ENCODE results near the gene SPATA3. TPM values are rescaled to one million over a fixed set of nuclear protein-coding genes. Genes with fewer than 3 reads are reported as not detected.

Gene SPATA3
- total RNA-seq, 1 donor, result not detected

DNA sequence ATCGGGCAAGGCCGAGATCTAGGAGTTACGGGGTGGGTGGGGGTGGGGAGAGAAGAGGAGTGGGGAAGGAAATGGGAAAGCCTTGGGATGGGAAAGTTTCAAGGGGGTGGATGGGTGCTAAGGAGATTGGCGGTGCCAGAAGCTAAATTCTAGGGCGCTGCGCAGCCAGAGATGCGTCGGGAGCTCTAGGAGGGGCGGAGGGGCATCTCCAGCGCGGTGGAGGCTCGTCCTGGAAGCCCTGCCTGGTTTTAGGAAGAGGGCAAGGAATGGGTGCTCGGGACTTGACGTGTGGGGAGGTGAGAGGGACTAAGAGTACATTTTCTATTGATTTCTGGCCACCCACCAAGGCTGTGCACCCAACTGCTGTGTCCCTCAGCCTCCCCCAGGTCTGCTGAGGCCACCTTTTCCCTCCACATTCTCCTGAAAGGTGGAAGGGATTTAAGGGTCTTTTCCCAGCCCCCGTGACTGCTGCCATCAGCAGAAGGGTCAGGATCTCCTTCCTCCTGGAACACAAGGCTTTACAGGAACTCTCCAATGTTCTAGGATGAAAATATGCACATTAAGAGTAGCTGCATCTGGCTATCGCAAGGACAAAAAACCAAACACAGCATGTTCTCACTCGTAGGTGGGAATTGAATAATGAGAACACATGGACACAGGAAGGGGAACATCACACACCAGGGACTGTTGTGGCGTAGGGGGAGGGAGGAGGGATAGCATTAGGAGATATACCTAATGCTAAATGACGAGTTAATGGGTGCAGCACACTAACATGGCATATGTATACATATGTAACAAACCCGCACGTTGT lies 42.8 kb downstream of the SPATA3 start:
- Histone ChIP-seq H3K9me3 (ENCODE audit: low read depth, low read length) (no peaks in the 10 kb centered on the region), H3K27me3 (ENCODE audit: insufficient read depth, low read length) (peaks cover 60% of the 10 kb centered on the region), H3K4me1 (ENCODE audit: insufficient read depth, low read length) (peaks cover 3% of the 10 kb centered on the region), H3K4me3 (ENCODE audit: low read length) (no peak overlapping the region)

DNA sequence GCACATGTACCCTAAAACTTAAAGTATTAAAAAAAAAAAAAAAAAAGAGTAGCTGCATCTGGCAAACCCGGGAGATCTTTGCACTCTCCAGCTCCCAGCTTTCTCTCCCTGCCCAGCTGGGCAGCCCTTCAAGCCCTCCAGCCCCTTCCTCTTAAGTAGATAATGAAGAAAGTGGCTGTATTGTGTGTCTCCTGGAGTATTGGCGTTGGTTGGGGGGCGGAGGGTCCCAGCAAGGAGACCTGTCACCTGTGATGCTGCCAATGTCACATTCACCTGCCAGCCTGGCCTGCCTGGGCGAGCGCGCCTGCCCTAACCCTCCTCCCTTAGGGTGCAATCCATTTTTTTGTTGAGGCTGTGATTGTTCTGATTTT lies 43.4 kb downstream of the SPATA3 start:
- peaks cover 60% of the 10 kb centered on the region for H3K27me3 ChIP-seq (ENCODE audit: insufficient read depth, low read length)

GRCh38 chr2:231039821-231040364 lies 44.0 kb downstream of the SPATA3 start:
- Histone ChIP-seq H3K4me1 (ENCODE audit: insufficient read depth, low read length) (peaks cover 3% of the 10 kb centered on the region), H3K4me3 (ENCODE audit: low read length) (no peak overlapping the region), H3K27me3 (ENCODE audit: insufficient read depth, low read length) (peaks cover 59% of the 10 kb centered on the region), H3K9me3 (ENCODE audit: low read depth, low read length) (no peaks in the 10 kb centered on the region)

More for the DNA sequence above, 43.4 kb downstream of the SPATA3 start:
- Histone ChIP-seq H3K9me3 (ENCODE audit: low read depth, low read length) (no peaks in the 10 kb centered on the region), H3K4me3 (ENCODE audit: low read length) (no peak overlapping the region), H3K4me1 (ENCODE audit: insufficient read depth, low read length) (peaks cover 3% of the 10 kb centered on the region)

- Histone ChIP-seq H3K9me3 (ENCODE audit: low read depth, low read length) (no peaks in the 10 kb centered on the region), H3K4me3 (ENCODE audit: low read length) (no peak overlapping the region), H3K4me1 (ENCODE audit: insufficient read depth, low read length) (peaks cover 3% of the 10 kb centered on the region), H3K27me3 (ENCODE audit: insufficient read depth, low read length) (peaks cover 47% of the 10 kb centered on the region)
Observed at GRCh38 chr2:231041061-231041689, 45.3 kb downstream of the SPATA3 start.

DNA sequence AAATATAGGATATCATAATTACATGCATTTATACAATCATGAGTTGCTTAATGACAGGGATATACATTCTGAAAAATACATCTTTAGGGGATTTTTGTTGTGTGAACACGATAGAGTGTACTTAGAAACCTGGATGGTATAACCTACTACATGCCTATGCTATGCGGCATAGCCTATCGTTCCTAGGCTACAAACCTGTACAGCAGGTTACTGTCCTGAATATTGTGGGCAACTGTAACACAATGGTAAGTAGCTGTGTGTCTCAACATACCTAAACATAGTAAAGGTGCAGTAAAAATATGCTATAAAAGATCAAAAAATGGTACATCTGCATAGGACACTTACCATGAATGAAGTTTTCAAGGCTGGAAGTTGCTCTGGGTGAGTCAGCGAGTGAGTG lies 47.9 kb downstream of the SPATA3 start:
- Histone ChIP-seq H3K4me3 (ENCODE audit: low read length) (no peak overlapping the region), H3K9me3 (ENCODE audit: low read depth, low read length) (no peaks in the 10 kb centered on the region), H3K4me1 (ENCODE audit: insufficient read depth, low read length) (no peaks in the 10 kb centered on the region), H3K27me3 (ENCODE audit: insufficient read depth, low read length) (peaks cover 37% of the 10 kb centered on the region)

GRCh38 chr2:231046916-231047273 lies 51.0 kb downstream of the SPATA3 start:
- H3K4me1 ChIP-seq (ENCODE audit: insufficient read depth, low read length), result no peaks in the 10 kb centered on the region
- H3K4me3 ChIP-seq (ENCODE audit: low read length), result no peak overlapping the region
- H3K27me3 ChIP-seq (ENCODE audit: insufficient read depth, low read length), result peaks cover 21% of the 10 kb centered on the region
- no peaks in the 10 kb centered on the region for H3K9me3 ChIP-seq (ENCODE audit: low read depth, low read length)

GRCh38 chr2:231047274-231047922 lies 51.5 kb downstream of the SPATA3 start:
- H3K9me3 ChIP-seq (ENCODE audit: low read depth, low read length), result no peaks in the 10 kb centered on the region
- no peak overlapping the region for H3K4me3 ChIP-seq (ENCODE audit: low read length)
- peaks cover 20% of the 10 kb centered on the region for H3K27me3 ChIP-seq (ENCODE audit: insufficient read depth, low read length)
- H3K4me1 ChIP-seq (ENCODE audit: insufficient read depth, low read length), result peaks cover 3% of the 10 kb centered on the region

DNA sequence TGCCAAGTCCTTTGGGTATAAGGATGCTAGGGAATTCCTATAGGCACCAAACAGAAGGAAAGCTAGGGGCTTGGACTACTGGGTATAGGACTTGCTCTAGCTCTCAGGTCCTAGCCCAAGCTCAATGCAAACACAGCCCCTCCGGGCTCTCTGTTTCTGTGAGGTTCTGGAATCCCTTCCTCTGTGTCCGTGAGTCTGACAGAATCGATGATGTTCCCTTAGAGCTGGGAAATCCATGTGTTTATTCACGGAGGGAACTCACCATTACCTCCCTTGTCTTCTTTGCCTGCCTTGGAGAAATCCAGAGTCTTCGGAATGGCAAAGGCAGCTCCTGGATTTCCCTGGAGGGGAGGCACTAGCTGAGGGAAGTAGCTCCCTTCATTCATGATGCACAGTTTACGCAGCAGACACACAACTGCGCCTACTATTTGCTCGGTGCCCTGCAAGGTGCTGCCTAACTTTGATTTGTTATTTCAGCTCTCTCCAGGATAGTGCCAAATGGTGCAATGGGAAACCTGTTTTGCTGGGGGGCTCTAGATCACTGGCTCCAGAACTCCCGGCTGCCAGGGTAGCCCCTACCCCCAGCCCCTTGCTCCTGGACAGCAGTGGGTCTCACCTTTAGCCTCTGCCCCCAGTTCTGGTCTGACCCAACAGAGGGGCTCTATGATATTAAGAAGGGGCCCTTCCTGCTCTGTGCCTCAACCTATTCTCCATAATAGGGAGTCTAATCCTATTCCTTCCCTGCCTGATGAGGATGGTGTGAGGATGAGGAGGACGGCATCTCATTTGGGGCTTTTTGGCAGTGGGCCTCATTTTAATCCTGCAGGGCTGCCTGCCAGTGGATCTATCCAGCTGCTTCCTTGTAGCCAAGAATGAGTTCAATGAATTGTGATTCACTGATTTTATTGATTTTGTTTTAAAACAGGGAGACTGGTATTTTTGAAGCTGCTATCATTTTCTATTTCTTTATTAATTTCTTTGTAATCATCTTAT lies 52.3 kb downstream of the SPATA3 start:
- peaks cover 17% of the 10 kb centered on the region for H3K27me3 ChIP-seq (ENCODE audit: insufficient read depth, low read length)
- no peak overlapping the region for H3K4me3 ChIP-seq (ENCODE audit: low read length)
- H3K4me1 ChIP-seq (ENCODE audit: insufficient read depth, low read length), result peaks cover 11% of the 10 kb centered on the region
- H3K9me3 ChIP-seq (ENCODE audit: low read depth, low read length), result no peaks in the 10 kb centered on the region

DNA sequence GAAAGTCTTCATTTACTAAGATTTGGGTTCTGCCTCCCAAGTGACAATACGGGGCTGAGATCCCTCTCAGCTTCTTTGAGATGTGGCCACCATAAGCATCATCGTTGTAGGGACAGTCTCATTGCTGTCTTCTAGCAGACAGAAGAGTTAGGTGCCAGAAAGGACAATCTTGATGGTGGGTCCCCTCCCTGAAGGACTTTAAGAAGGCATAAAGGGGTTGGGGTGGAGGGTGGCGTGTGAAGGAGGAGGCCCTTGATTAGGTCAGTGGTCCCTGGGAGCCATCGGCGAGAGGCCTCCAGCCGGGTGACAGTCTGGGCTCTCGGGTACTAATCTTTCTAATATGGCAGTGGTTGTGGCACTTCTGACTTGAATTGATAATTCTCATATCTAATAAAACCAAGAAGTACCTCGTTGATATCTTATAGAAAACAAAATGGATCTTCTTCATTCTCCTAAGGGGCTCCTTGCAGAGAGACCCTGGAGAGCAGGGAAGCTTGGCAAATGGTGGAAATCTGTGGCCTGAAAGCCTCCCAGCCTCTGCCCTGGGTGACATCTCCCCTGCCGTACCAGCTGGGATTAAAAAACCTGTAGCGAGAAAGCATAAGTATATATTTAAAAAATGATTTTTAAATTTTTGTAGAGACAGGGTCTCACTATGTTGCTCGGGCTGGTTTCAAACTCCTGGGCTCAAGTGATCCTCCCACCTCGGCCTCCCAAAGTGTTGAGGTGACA lies 53.5 kb downstream of the SPATA3 start:
- Histone ChIP-seq H3K4me3 (ENCODE audit: low read length) (no peak overlapping the region), H3K9me3 (ENCODE audit: low read depth, low read length) (no peaks in the 10 kb centered on the region), H3K4me1 (ENCODE audit: insufficient read depth, low read length) (peaks cover 12% of the 10 kb centered on the region), H3K27me3 (ENCODE audit: insufficient read depth, low read length) (peaks cover 17% of the 10 kb centered on the region)

- H3K4me1 ChIP-seq (ENCODE audit: insufficient read depth, low read length), result peaks cover 12% of the 10 kb centered on the region
- no peaks in the 10 kb centered on the region for H3K9me3 ChIP-seq (ENCODE audit: low read depth, low read length)
- H3K27me3 ChIP-seq (ENCODE audit: insufficient read depth, low read length), result peaks cover 17% of the 10 kb centered on the region
- no peak overlapping the region for H3K4me3 ChIP-seq (ENCODE audit: low read length)
Observed at GRCh38 chr2:231050018-231050901, 54.3 kb downstream of the SPATA3 start.

GRCh38 chr2:231051116-231051515 lies 55.2 kb downstream of the SPATA3 start:
- H3K9me3 ChIP-seq (ENCODE audit: low read depth, low read length), result no peaks in the 10 kb centered on the region
- H3K27me3 ChIP-seq (ENCODE audit: insufficient read depth, low read length), result peaks cover 17% of the 10 kb centered on the region
- peaks cover 12% of the 10 kb centered on the region for H3K4me1 ChIP-seq (ENCODE audit: insufficient read depth, low read length)
- no peak overlapping the region for H3K4me3 ChIP-seq (ENCODE audit: low read length)

DNA sequence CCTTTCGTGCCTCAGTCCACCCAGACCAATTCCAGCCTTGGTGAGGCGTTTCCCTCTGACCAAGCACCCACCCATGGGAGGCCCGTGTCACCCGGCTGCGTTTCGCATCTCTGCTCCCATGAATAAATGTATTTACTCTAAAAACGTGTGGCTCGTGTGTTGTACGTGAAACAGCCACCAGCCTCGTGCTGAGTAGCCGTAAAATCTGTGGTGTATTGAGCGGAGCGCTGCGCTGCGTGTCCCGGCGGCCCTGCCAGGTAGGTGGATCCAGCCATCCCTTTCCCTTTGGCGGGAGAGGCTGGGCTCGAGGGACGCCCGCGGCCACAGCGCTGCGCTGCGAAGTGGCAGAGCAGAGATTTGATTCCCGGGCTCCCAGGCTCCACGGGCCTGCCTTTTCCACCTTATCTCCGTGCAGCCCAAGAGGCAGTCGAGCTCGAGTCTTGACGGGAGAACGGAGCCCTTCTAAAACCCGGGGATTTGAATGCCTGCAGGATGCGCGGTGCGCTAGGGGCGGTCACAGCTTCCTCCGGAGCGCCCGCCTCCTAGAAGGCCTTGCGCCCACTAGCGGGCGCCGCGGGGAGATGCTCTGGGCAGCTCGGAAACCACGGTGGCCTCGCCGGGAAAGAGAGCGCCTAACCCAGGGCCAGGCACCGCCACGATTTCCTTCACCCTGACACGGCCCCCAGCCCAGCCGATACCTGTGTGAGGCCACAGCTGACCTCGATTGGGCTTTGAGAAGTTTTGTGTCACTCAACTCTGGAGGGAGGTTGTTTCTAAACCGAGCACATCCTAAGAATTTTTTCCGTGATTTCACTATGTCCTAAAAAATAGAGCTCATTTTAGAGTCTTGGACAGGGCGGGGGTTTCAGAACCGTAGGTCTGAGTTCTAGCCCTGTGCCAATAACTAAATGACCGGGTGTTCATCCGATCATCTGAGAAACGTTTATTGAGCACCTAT lies 56.9 kb downstream of the SPATA3 start:
- Histone ChIP-seq H3K9me3 (ENCODE audit: low read depth, low read length) (no peaks in the 10 kb centered on the region), H3K4me1 (ENCODE audit: insufficient read depth, low read length) (peaks cover 19% of the 10 kb centered on the region), H3K4me3 (ENCODE audit: low read length) (peak overlapping the region; percentile 53), H3K27me3 (ENCODE audit: insufficient read depth, low read length) (peaks cover 17% of the 10 kb centered on the region)
